Left cardiac atrium (tissue), 4 donors: Measurements from ENCODE around the gene GPLD1. TPM values are rescaled to one million over a fixed set of nuclear protein-coding genes. Genes with fewer than 3 reads are reported as not detected.

Experiments
- ATAC-seq, 2 donors: fragments of 200-7000 bp; cut with Tn5 transposase; one replicate each; pipeline ENCODE4 v1.9.1; 2020; ENCODE audit warnings: mild to moderate bottlenecking in 2 of 2, moderate library complexity in 2 of 2
- DNase-seq: peaks from one replicate; pipeline ENCODE4 v3.0.0-alpha.2; 2020
- intact Hi-C, 2 donors: fragments of 100-400 bp; cut with DNase I; formaldehyde crosslinking; loops; one replicate each; pipeline versions ENCODE4 v1.14.1 to v1.15.1; 2022 to 2023
- total RNA-seq, 2 donors: library from RNA; stranded (reverse); fragmentation: NEBNext Ultra II Directional; extraction: Animal tissue kit (Norgen Biotek cat#: 25700); gene quantifications; one replicate each; pipeline ENCODE4 v1.2.1, GENCODE V29; 2021
- donor health status: DM: no; HTN: yes; CAD: no.
- donor health status: DM: no; HTN: yes; CAD: no; lungs with severe emphysema.
- donor health status: DM: yes; HTN: yes; CAD: no.
- donor health status: Dilated cardiomyopathy.

The GPLD1 gene
- total RNA-seq, 2 donors from 2014 or later, result 1.2 to 1.9 TPM

- intact Hi-C loops, result no loop called here
- no peak for DNase-seq
- no peak for ATAC-seq
Observed at GRCh38 chr6:24504649-24505586, 15.5 kb upstream of the GPLD1 start.

GRCh38 chr6:24504287-24504648, 14.9 kb upstream of the GPLD1 start:
- DNase-seq (no peak), ATAC-seq (no peak)
- intact Hi-C loops, result no loop called here

- DNase-seq (no peak), ATAC-seq (no peak)
- intact Hi-C loops, result no loop called here
Observed at GRCh38 chr6:24501914-24502313, 12.5 kb upstream of the GPLD1 start.

GRCh38 chr6:24501374-24501773, 12.0 kb upstream of the GPLD1 start:
- intact Hi-C loops, result no loop called here
- DNase-seq (no peak), ATAC-seq (no peak)

GRCh38 chr6:24500683-24501082, 11.3 kb upstream of the GPLD1 start:
- DNase-seq, result no peak
- no peak for ATAC-seq
- intact Hi-C loops, result no loop called here

- no peak for ATAC-seq
- intact Hi-C loops, result no loop called here
- no peak for DNase-seq
Observed at GRCh38 chr6:24497254-24497970, 8.0 kb upstream of the GPLD1 start.

- intact Hi-C loops, result no loop called here
- peak; percentile 88 to 95 for ATAC-seq
Observed at GRCh38 chr6:24494821-24495795, 5.7 kb upstream of the GPLD1 start, which contains the start of gene ALDH5A1. ALDH5A1 (plus strand) TSS chr6:24494969; CDS start chr6:24494997, 28 bp downstream.

GRCh38 chr6:24493945-24494820, 4.8 kb upstream of the GPLD1 start:
- DNase-seq, result no peak
- ATAC-seq, result no peak
- intact Hi-C loops, result no loop called here

More at GRCh38 chr6:24494821-24495795, 5.7 kb upstream of the GPLD1 start, which contains the start of gene ALDH5A1:
- peak; percentile 78 for DNase-seq

- DNase-seq, result peak; percentile 29
- no peak for ATAC-seq
- intact Hi-C loops, result no loop called here
Observed at GRCh38 chr6:24492475-24492874, 3.1 kb upstream of the GPLD1 start.

GRCh38 chr6:24490948-24491347, 1.6 kb upstream of the GPLD1 start:
- DNase-seq (no peak), ATAC-seq (no peak)
- intact Hi-C loops, result no loop called here

GRCh38 chr6:24489881-24490280, 503 bp upstream of the GPLD1 start:
- intact Hi-C loops, result no loop called here
- peak; percentile 71 to 75 for ATAC-seq
- no peak for DNase-seq

GRCh38 chr6:24486065-24486464, 3.3 kb downstream of the GPLD1 start:
- DNase-seq, result no peak
- intact Hi-C loops, result no loop called here
- ATAC-seq, result no peak

GRCh38 chr6:24484657-24485323, 4.6 kb downstream of the GPLD1 start:
- DNase-seq (no peak), ATAC-seq (no peak)
- intact Hi-C loops, result no loop called here

GRCh38 chr6:24481449-24481848, 7.9 kb downstream of the GPLD1 start:
- no peak for DNase-seq
- peak; percentile 51 to 82 for ATAC-seq
- intact Hi-C loops, result no loop called here

- DNase-seq, result no peak
- intact Hi-C loops, result no loop called here
- no peak for ATAC-seq
Observed at GRCh38 chr6:24480705-24481104, 8.7 kb downstream of the GPLD1 start.

- no peak for DNase-seq
Observed at GRCh38 chr6:24478903-24479302, 10.5 kb downstream of the GPLD1 start.

GRCh38 chr6:24477070-24477469, 12.3 kb downstream of the GPLD1 start:
- DNase-seq, result no peak
- intact Hi-C loops, result no loop called here
- no peak for ATAC-seq

More at GRCh38 chr6:24478903-24479302, 10.5 kb downstream of the GPLD1 start:
- ATAC-seq, result no peak
- intact Hi-C loops, result no loop called here

- DNase-seq, result no peak
- intact Hi-C loops, result no loop called here
- peak in 1 of 2 donors; percentile 69 for ATAC-seq
Observed at GRCh38 chr6:24476631-24477030, 12.7 kb downstream of the GPLD1 start.
